ENCODE measurements around the gene BTG1.
"Not testable (repeated sequence)": the region's sequence is repeated elsewhere in the genome, so short reads cannot be mapped to it uniquely, and the experiment has no call there.

BTG1 gene

DNA sequence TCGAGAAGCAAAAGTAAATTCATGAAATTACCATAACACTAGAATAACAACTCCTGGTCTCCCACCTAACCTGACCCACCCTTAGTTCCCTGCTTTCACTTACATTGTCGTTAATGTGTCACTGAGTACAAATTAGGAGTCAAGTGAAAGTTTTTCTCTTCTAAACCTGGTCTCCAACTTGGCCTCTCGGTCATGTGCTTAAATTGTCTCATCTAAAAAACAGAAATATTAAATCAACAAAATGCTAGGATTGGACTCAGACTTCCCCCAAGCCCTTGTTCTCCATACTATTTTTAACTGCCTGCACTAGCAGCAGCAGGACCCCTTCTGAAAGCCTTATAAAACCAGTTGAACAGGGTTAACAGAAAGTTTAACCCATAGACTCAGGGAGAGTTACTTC lies 1.8 kb upstream of the BTG1 start:
- no peak for DNase-seq

DNA sequence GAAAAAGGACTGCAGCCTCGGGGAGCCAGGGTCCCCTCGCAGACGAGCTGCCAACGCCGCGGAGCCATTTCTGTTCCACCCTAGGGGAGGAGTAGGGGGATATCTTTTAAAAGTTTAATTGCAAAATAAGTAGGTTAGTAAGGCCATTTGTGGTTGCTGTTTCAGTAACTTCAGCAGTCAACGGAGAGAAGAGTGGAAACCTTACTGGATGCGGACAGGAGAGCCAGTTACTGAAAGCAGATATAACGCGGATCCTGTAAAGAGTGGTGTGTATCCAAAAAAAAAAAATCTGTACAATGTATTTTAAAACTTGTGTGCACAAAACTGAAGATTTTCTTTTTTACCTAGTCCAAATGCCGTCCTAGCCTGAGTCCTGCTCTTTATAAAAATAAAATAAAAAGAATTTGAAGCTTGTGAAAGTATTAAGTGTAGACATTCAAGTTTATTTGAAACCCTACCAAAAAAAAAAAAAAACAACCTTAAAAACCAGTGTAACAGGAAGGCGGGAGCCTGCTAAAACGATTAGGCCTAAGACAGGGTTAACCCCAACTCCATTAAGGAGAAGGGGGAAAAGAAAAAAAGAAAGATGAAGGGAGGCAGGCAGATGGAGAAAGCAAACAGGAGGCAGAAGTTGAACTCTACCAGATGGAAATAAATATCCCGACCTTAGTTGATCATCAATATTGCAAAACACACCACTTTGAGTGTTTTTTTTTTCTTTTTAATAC lies 1.0 kb upstream of the BTG1 start:
- no peak for DNase-seq

DNA sequence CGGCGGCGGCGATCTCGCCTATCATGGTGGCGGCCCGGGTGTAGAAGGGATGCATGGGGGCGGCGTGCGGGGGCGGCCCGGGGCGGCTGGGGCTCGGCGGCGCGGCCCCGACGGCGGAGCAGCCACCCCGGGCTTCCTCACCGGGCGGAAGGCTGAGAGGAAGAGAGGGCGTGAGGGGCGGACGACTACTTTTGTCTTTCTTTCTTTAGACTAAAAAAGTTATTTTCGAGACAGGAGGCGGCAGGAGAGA lies 240 bp downstream of the BTG1 start:
- no peak for DNase-seq

- peak; percentile 50 for DNase-seq
Observed at GRCh38 chr12:92144631-92145480, 790 bp downstream of the BTG1 start.

- DNase-seq, result peak; percentile 73
Observed at GRCh38 chr12:92143686-92144630, 1.7 kb downstream of the BTG1 start.

GRCh38 chr12:92143258-92143657 lies 2.4 kb downstream of the BTG1 start:
- no peak for DNase-seq

- no peak for DNase-seq
Observed at GRCh38 chr12:92142251-92142926, 3.3 kb downstream of the BTG1 start.

DNA sequence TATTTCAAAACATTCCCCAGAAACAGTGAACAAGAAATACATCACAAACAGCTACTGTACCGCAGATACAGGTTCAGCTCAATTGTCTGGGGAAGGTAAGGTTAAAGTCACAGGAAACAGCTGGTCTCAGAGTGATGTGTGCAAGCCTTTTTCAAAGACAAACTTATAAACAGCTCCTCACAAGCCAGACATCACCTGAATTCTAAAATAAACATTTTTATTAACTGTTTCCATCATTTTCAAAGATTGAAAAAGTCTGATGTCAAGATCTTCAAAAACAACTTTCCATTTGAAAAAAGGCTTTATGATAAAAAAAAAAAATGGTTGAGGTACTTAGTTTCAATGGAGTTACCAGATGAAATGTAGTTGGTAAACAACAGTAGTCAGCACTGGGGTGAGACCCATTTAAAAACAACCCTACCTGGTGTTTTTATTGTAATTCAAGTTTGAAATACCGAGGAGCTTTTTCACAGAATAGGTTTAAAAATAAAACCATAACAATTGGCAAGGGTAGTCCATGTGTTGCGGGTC lies 4.0 kb downstream of the BTG1 start:
- DNase-seq, result peak; percentile 21

DNA sequence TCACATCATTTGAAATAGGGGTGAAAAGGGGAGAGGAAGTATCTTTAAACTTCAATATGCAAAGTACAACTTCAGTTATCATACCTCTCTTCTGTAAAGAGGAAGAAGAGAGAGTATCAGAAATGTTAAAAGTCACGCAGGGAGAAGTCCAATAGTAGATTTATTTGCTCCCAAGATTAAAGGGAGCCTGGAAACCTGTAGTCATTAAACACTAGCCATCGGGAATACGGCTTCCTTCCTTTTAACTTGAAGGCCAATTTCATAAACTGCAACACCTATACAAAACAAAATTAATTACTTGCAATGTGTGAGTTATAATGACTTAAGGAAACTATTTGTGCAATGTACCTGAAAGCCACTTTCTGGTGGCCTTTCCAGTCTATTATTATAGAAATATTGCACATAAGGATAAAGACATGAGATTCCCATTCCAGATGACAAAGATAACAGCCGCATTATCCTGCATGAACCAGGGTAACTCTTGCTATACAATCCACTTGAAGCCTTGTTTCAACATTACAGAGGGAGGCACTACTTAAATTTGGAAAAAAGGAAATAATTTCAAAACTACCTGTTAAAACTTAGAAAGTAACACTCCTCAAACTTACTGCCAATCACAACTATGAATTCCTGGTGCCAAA lies 4.6 kb downstream of the BTG1 start:
- DNase-seq, result no peak

- no peak for DNase-seq
Observed at GRCh38 chr12:92140156-92140555, 5.5 kb downstream of the BTG1 start.

DNA sequence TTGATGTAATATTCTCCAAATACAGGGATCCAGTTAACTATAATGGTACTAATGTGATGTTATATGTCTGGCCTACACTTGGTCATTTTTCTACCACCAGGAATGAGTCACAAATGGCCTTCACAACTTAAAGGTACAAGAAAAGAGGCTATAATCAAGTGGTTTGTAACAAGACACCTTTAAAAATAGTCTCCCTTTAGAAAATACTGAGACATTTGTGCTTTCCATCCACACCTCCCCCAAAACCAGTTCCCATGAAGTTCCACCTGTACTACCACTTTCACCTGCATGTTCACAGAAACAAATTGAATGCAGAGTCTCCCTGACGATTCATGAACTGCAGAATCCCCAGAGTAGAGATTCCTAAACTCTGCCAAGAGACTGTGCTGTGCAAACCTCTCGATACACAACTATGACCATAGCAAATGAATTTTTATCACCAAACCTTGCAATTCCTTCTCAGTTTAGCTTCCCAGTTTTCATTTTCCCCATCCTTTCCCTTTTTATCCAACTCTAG lies 6.0 kb downstream of the BTG1 start:
- DNase-seq, result no peak

DNA sequence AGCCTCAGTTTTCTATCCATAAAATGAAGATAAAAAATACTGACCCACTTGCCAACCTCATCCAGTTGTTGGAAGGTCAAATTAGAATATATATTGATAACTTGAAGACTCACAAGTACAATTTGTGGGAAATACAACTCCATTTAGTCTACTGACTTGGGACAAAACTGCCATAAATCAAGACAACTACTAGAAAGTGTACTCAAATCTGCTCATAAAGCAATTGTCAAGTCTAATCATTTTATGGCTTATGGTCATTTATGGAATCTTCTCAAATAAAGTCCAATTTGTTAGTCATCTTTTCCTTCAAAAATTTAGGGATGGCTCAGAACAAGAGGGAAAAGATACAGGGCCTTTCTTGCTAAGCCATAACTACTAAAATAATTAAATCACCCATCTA lies 7.0 kb downstream of the BTG1 start:
- DNase-seq, result no peak

- DNase-seq, result no peak
Observed at GRCh38 chr12:92138144-92138543, 7.5 kb downstream of the BTG1 start.

- DNase-seq, result no peak
Observed at GRCh38 chr12:92136965-92137721, 8.5 kb downstream of the BTG1 start.

GRCh38 chr12:92136026-92136730 lies 9.5 kb downstream of the BTG1 start:
- no peak for DNase-seq

DNA sequence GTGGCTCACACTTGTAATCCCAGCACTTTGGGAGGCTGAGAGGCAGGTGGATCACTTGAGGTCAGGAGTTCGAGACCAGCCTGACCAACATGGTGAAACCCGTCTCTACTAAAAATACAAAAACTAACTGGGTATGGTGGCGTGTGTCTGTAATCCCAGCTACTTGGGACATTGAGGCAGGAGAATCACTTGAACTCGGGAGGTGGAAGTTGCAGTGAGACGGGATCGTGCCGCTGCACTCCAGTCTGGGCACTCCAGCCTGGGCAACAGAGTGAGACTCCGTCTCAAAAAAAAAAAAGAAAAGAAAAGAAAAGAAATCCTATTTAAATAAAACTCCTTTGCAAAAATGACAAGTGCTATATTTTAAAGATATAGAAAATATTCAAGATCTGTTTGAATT lies 10.1 kb downstream of the BTG1 start:
- not testable (repeated sequence) for DNase-seq

GRCh38 chr12:92134638-92135274 lies 10.9 kb downstream of the BTG1 start:
- no peak for DNase-seq

DNA sequence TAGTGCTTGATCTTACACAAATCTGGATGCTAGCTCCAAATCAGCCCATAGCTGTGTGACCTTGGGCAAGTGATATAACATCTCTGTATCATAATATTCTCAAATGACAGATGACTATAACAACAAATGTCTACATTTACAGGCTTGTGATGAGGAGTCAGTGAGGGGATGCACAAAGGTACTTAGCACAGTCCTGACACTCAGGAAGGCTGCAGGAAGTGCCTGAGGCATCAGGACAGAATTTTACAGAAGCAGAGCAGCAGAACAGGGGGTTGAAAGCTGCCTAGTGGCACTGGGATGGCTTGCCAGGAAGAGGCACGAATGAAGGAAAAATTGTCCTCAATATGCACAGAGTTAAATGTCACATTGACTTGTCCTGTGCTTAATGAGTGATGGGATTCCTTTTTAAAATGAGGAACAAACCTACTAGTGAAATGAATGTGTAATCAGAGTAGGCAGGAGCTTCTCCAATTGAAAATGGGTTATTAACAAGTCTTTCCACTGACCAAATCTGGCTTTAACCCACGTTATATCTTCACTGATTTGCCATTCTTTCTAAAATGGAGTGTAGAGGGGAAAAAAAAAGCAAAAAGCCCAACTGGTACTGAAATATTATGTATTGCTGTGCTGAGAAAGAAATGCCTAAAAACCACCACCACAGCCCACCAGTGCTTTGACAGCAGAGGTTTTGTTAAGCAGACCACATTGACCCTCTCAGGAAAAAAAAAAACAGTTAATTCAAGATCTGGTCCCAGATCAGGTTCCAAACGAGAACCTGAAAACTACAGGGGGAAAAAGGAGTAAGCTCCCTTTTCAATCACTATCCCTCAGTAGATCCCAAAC lies 11.6 kb downstream of the BTG1 start:
- no peak for DNase-seq

- DNase-seq, result no peak
Observed at GRCh38 chr12:92133171-92133570, 12.5 kb downstream of the BTG1 start.

All from RPMI8226 (cell line).